Left lung (tissue), 10 donors: ENCODE measurements around the gene VOPP1. TPM values are rescaled to one million over a fixed set of nuclear protein-coding genes. Genes with fewer than 3 reads are reported as not detected.

Experiments
- ATAC-seq: fragments of 200-7000 bp; cut with Tn5 transposase; one replicate; pipeline ENCODE4 v1.9.1; 2020; ENCODE audit warnings: moderate library complexity
- DNase-seq, 4 donors: peaks; one replicate each; pipeline ENCODE4 v3.0.0-alpha.2; 2013 to 2020
- H3K27ac ChIP-seq, 2 donors: fragments of 200-600 bp; sonication (generic) in 1 of 2; one replicate each; pipeline versions ENCODE4 v1.5.0 to v1.8.0; 2020 to 2021
- H3K27me3 ChIP-seq, 2 donors: fragments of 200-600 bp; sonication (generic) in 1 of 2; one replicate each; pipeline versions ENCODE4 v1.5.0 to v1.8.0; 2020 to 2021
- H3K36me3 ChIP-seq, 2 donors: fragments of 200-600 bp; sonication (generic) in 1 of 2; one replicate each; pipeline versions ENCODE4 v1.5.0 to v1.8.0; 2020 to 2021
- H3K4me1 ChIP-seq, 2 donors: fragments of 200-600 bp; one replicate each; pipeline ENCODE4 v1.8.0; 2021
- H3K4me3 ChIP-seq, 2 donors: fragments of 200-600 bp; sonication (generic) in 1 of 2; one replicate each; pipeline versions ENCODE4 v1.5.0 to v1.8.0; 2020 to 2021; ENCODE audit warnings: mild to moderate bottlenecking in 1 of 2
- H3K9me3 ChIP-seq, 2 donors: fragments of 200-600 bp; sonication (generic) in 1 of 2; one replicate each; pipeline versions ENCODE4 v1.5.0 to v1.8.0; 2020 to 2021
- CTCF ChIP-seq, 2 donors: fragments of 200-600 bp; sonication (generic) in 1 of 2; IDR thresholded peaks; one replicate each; pipeline versions ENCODE4 v1.5.0 to v1.8.0; 2021; ENCODE audit warnings: antibody characterized with exemption in 2 of 2
- intact Hi-C, 2 donors: fragments of 100-400 bp; cut with DNase I; formaldehyde crosslinking; loops; one replicate each; pipeline versions ENCODE4 v1.11.2 to v1.14.2; 2022
- polyA plus RNA-seq, 6 donors: library from polyadenylated mRNA; unstranded; fragments of 120-200 nt; gene quantifications; one replicate each; pipeline ENCODE4 v1.2.1, GENCODE V29; 2013; ENCODE audit not compliant: insufficient read length in 6 of 6
- total RNA-seq, 2 donors: library from RNA; stranded (reverse); fragmentation: NEBNext Ultra II Directional; extraction: Animal tissue kit (Norgen Biotek cat#: 25700); gene quantifications; one replicate each; pipeline ENCODE4 v1.2.1, GENCODE V29; 2021
- donor health status: DM: no; HTN: yes; CAD: no.
- donor health status: DM: no; HTN: no; CAD: no.

VOPP1 gene
- total and polyA plus RNA-seq, 8 donors, result 35.4 to 68.5 (median 40.4) TPM

- Histone ChIP-seq H3K36me3 (peaks cover 0 to 22% of the 10 kb centered on the region in 2 donors), H3K27ac (no peak overlapping the region), H3K4me3 (no peak overlapping the region), H3K4me1 (no peaks in the 10 kb centered on the region), H3K9me3 (no peaks in the 10 kb centered on the region), H3K27me3 (no peaks in the 10 kb centered on the region)
- ATAC-seq (no peak), DNase-seq (no peak)
- intact Hi-C loops, result no loop called here
- no peak for TF ChIP-seq CTCF (IDR thresholded peaks at IDR 0.05)
Measured at GRCh38 chr7:55426676-55427075, 145.6 kb downstream of the VOPP1 start.

- no peaks in the 10 kb centered on the region for H3K27me3 ChIP-seq
- TF ChIP-seq CTCF (IDR thresholded peaks at IDR 0.05), result no peak
- ATAC-seq (no peak), DNase-seq (no peak)
- no peaks in the 10 kb centered on the region for H3K4me1 ChIP-seq
- H3K36me3 ChIP-seq, result peaks cover 0 to 16% of the 10 kb centered on the region in 2 donors
- H3K27ac ChIP-seq, result no peak overlapping the region
- no peaks in the 10 kb centered on the region for H3K9me3 ChIP-seq
- no peak overlapping the region for H3K4me3 ChIP-seq
- intact Hi-C loops, result no loop called here
Measured at GRCh38 chr7:55425141-55425752, 147.1 kb downstream of the VOPP1 start.

- Histone ChIP-seq H3K4me3 (no peak overlapping the region), H3K36me3 (peaks cover 0 to 16% of the 10 kb centered on the region in 2 donors), H3K9me3 (no peaks in the 10 kb centered on the region), H3K27ac (no peak overlapping the region), H3K4me1 (no peaks in the 10 kb centered on the region), H3K27me3 (no peaks in the 10 kb centered on the region)
- intact Hi-C loops, result no loop called here
- ATAC-seq (no peak), DNase-seq (no peak)
- no peak for TF ChIP-seq CTCF (IDR thresholded peaks at IDR 0.05)
Measured at GRCh38 chr7:55423891-55424290, 148.4 kb downstream of the VOPP1 start.

- Histone ChIP-seq H3K9me3 (no peaks in the 10 kb centered on the region), H3K4me3 (no peak overlapping the region), H3K36me3 (peaks cover 0 to 16% of the 10 kb centered on the region in 2 donors), H3K4me1 (no peaks in the 10 kb centered on the region), H3K27me3 (no peaks in the 10 kb centered on the region), H3K27ac (no peak overlapping the region)
- intact Hi-C loops, result no loop called here
- ATAC-seq, result no peak
- TF ChIP-seq CTCF (IDR thresholded peaks at IDR 0.05), result no peak
- no peak for DNase-seq
Measured at GRCh38 chr7:55423277-55423711, 149.0 kb downstream of the VOPP1 start.

Other genes with a start within 250 kb of the VOPP1 start
- 10 to 100 TPM in 1 of 2 donors, 1 to 10 TPM in 1; 9.5 to 10.9 TPM for gene LANCL2, start 207.2 kb downstream of the VOPP1 start, total RNA-seq
- gene LANCL2, start 207.2 kb downstream of the VOPP1 start, polyA plus RNA-seq, result 10 to 100 TPM; 18.9 to 24.9 (median 21.2) TPM